ENCODE results near the gene HMGN3. TPM values are rescaled to one million over a fixed set of nuclear protein-coding genes. Genes with fewer than 3 reads are reported as not detected.

Gene HMGN3
- total RNA-seq, 4 donors from 2014 or later: 36.0 to 48.7 (median 39.7) TPM

GRCh38 chr6:79249136-79249535 is 14.7 kb upstream of the HMGN3 start:
- no peaks in the 10 kb centered on the region for H3K36me3 ChIP-seq
- H3K27me3 ChIP-seq: no peaks in the 10 kb centered on the region
- no peak overlapping the region for H3K4me3 ChIP-seq
- in situ Hi-C loops (cut with MboI; ENCODE audit: low sequenced_read_pairs in 4 of 4): loop anchor here in 3 of 4 donors (25.0 kb wide), 2 partner anchors 162 to 288 kb away; partner anchors contain the start of genes LCA5 (in 3 of the 3) and PHIP (in 1 of the 3)
- no peak overlapping the region for H3K27ac ChIP-seq
- H3K9me3 ChIP-seq: no peaks in the 10 kb centered on the region
- no peak for ATAC-seq
- intact Hi-C loops (cut with DNase I; ENCODE audit: low total_unique reads): no loop called here
- TF ChIP-seq CTCF (IDR thresholded peaks at IDR 0.05 in 4 of 5, conservative IDR thresholded peaks at IDR 0.05 in 1 of 5) (no peak), POLR2A (IDR thresholded peaks at IDR 0.05) (no peak)
- peaks cover 0 to 3% of the 10 kb centered on the region in 2 donors for H3K4me1 ChIP-seq
- no peak for DNase-seq

GRCh38 chr6:79246891-79247290 is 12.4 kb upstream of the HMGN3 start:
- intact Hi-C loops (cut with DNase I; ENCODE audit: low total_unique reads): no loop called here
- H3K27ac ChIP-seq: no peak overlapping the region
- no peak for TF ChIP-seq POLR2A (IDR thresholded peaks at IDR 0.05)
- TF ChIP-seq CTCF (IDR thresholded peaks at IDR 0.05 in 4 of 5, conservative IDR thresholded peaks at IDR 0.05 in 1 of 5): no peak
- no peaks in the 10 kb centered on the region for H3K9me3 ChIP-seq
- no peak overlapping the region for H3K4me3 ChIP-seq
- in situ Hi-C loops (cut with MboI; ENCODE audit: low sequenced_read_pairs in 4 of 4): loop anchor here in 3 of 4 donors (25.0 kb wide), 2 partner anchors 160 to 290 kb away; partner anchors contain the start of genes LCA5 (in 3 of the 3) and PHIP (in 1 of the 3)
- no peaks in the 10 kb centered on the region for H3K27me3 ChIP-seq
- ATAC-seq: no peak
- no peaks in the 10 kb centered on the region for H3K36me3 ChIP-seq
- peaks cover 0 to 3% of the 10 kb centered on the region in 2 donors for H3K4me1 ChIP-seq
- DNase-seq: no peak

GRCh38 chr6:79241228-79241627 is 6.7 kb upstream of the HMGN3 start:
- H3K4me3 ChIP-seq: no peak overlapping the region
- ATAC-seq: no peak
- intact Hi-C loops (cut with DNase I; ENCODE audit: low total_unique reads): no loop called here
- no peaks in the 10 kb centered on the region for H3K27me3 ChIP-seq
- H3K36me3 ChIP-seq: no peaks in the 10 kb centered on the region
- H3K27ac ChIP-seq: no peak overlapping the region
- H3K4me1 ChIP-seq: peaks cover 8 to 16% of the 10 kb centered on the region in 2 donors
- TF ChIP-seq CTCF (IDR thresholded peaks at IDR 0.05 in 4 of 5, conservative IDR thresholded peaks at IDR 0.05 in 1 of 5) (no peak), POLR2A (IDR thresholded peaks at IDR 0.05) (no peak)
- in situ Hi-C loops (cut with MboI; ENCODE audit: low sequenced_read_pairs in 4 of 4): loop anchor here in 3 of 4 donors (25.0 kb wide), 2 partner anchors 154 to 296 kb away; partner anchors contain the start of genes LCA5 (in 3 of the 3) and PHIP (in 1 of the 3)
- DNase-seq: no peak
- no peaks in the 10 kb centered on the region for H3K9me3 ChIP-seq

- intact Hi-C loops (cut with DNase I; ENCODE audit: low total_unique reads) (no loop called here), in situ Hi-C loops (cut with MboI; ENCODE audit: low sequenced_read_pairs in 4 of 4) (loop anchor here in 3 of 4 donors (25.0 kb wide), 2 partner anchors 153 to 297 kb away; partner anchors contain the start of genes LCA5 (in 3 of the 3) and PHIP (in 1 of the 3))
- peaks cover 8 to 16% of the 10 kb centered on the region in 2 donors for H3K4me1 ChIP-seq
- no peaks in the 10 kb centered on the region for H3K36me3 ChIP-seq
- peak overlapping the region in 1 of 4 donors; percentile 16 for H3K27ac ChIP-seq
- no peaks in the 10 kb centered on the region for H3K9me3 ChIP-seq
- H3K27me3 ChIP-seq: no peaks in the 10 kb centered on the region
- DNase-seq: no peak
- no peak overlapping the region for H3K4me3 ChIP-seq
- TF ChIP-seq CTCF (IDR thresholded peaks at IDR 0.05 in 4 of 5, conservative IDR thresholded peaks at IDR 0.05 in 1 of 5) (no peak), POLR2A (IDR thresholded peaks at IDR 0.05) (no peak)
- ATAC-seq: peak; percentile 74 to 86
Observed at GRCh38 chr6:79240509-79240908, 6.0 kb upstream of the HMGN3 start.

Data from gastrocnemius medialis (tissue), 4 donors.